GM23338 (cell line): ENCODE results near the gene SERP2. TPM values are rescaled to one million over a fixed set of nuclear protein-coding genes. Genes with fewer than 3 reads are reported as not detected.

Experiments used
- ATAC-seq: fragments of 200-7000 bp; cut with Tn5 transposase; 3 replicates; pipeline ENCODE4 v1.9.1; 2020
- DNase-seq: peaks from one replicate; pipeline ENCODE4 v3.0.0-alpha.2; 2015; ENCODE audit warnings: low spot score
- H2AFZ ChIP-seq: fragments of 200-600 bp; sonication (generic); 2 replicates; pipeline ENCODE4 v1.8.0; 2016; ENCODE audit warnings: antibody characterized with exemption, mild to moderate bottlenecking, moderate library complexity
- H3F3A ChIP-seq: fragments of 200-600 bp; sonication (generic); replicated peaks from 2 replicates; pipeline ENCODE4 v1.8.0; 2017; ENCODE audit warnings: antibody characterized with exemption, mixed run types, low read depth
- H3K27ac ChIP-seq: fragments of 200-600 bp; sonication (generic); 2 replicates; pipeline ENCODE4 v1.6.1; 2016; ENCODE audit warnings: low read depth
- H3K27me3 ChIP-seq: fragments of 200-600 bp; sonication (generic); 2 replicates; pipeline ENCODE4 v1.8.0; 2016; ENCODE audit warnings: mild to moderate bottlenecking, mixed run types, moderate library complexity; ENCODE audit not compliant: insufficient read depth
- H3K36me3 ChIP-seq: fragments of 200-600 bp; sonication (generic); 2 replicates; pipeline ENCODE4 v1.8.0; 2016; ENCODE audit warnings: mild to moderate bottlenecking; ENCODE audit not compliant: insufficient read depth
- H3K4me1 ChIP-seq: fragments of 200-600 bp; sonication (generic); 2 replicates; pipeline ENCODE4 v1.8.0; 2016; ENCODE audit warnings: mild to moderate bottlenecking, moderate library complexity; ENCODE audit not compliant: insufficient read depth
- H3K4me2 ChIP-seq: fragments of 200-600 bp; sonication (generic); 2 replicates; pipeline ENCODE4 v1.7.1; 2017; ENCODE audit warnings: mixed run types
- H3K4me3 ChIP-seq: fragments of 200-600 bp; sonication (generic); 2 replicates; pipeline ENCODE4 v1.6.1; 2016; ENCODE audit warnings: mixed run types
- H3K79me2 ChIP-seq: fragments of 200-600 bp; sonication (generic); replicated peaks from 2 replicates; pipeline ENCODE4 v1.8.0; 2017; ENCODE audit warnings: mild to moderate bottlenecking; ENCODE audit not compliant: insufficient read depth
- H3K9me2 ChIP-seq: fragments of 200-600 bp; sonication (generic); 2 replicates; pipeline ENCODE4 v1.8.0; 2017; ENCODE audit not compliant: insufficient read depth
- H4K20me1 ChIP-seq: fragments of 200-600 bp; sonication (generic); replicated peaks from 2 replicates; pipeline ENCODE4 v1.8.0; 2017; ENCODE audit warnings: mild to moderate bottlenecking; ENCODE audit not compliant: insufficient read depth
- H3K27ac Mint-ChIP-seq: 2 replicates; pipeline ENCODE4 v1.8.0; 2020; ENCODE audit warnings: inconsistent platforms, mild to moderate bottlenecking, moderate library complexity, mixed read lengths
- H3K27me3 Mint-ChIP-seq: 3 replicates; pipeline ENCODE4 v1.8.0; 2022; ENCODE audit warnings: low read depth, mild to moderate bottlenecking, moderate library complexity, mixed read lengths, inconsistent platforms; ENCODE audit not compliant: insufficient read depth, poor library complexity
- H3K36me3 Mint-ChIP-seq: 3 replicates; pipeline ENCODE4 v1.8.0; 2021; ENCODE audit warnings: low read depth, mild to moderate bottlenecking, inconsistent platforms, moderate library complexity, mixed read lengths
- H3K4me1 Mint-ChIP-seq: 3 replicates; pipeline ENCODE4 v1.8.0; 2020; ENCODE audit warnings: mild to moderate bottlenecking, inconsistent platforms, mixed read lengths
- H3K4me3 Mint-ChIP-seq: 3 replicates; pipeline ENCODE4 v1.8.0; 2021; ENCODE audit warnings: moderate library complexity, mild to moderate bottlenecking, inconsistent platforms, mixed read lengths
- H3K9me3 Mint-ChIP-seq: 3 replicates; pipeline ENCODE4 v1.8.0; 2020; ENCODE audit warnings: moderate library complexity, mild to moderate bottlenecking, inconsistent platforms, mixed read lengths
- CTCF ChIP-seq, 2 experiments: fragments of 200-600 bp in 1 of 2; sonication (generic) in 1 of 2; conservative IDR thresholded peaks; 2 replicates each; pipeline versions ENCODE4 v1.5.1 to v1.6.1; 2016 to 2017; ENCODE audit warnings: antibody characterized with exemption in 2 of 2, low read depth in 2 of 2, mild to moderate bottlenecking in 2 of 2, moderate library complexity in 1 of 2
- ETS1 ChIP-seq: IDR thresholded peaks from 2 replicates; pipeline ENCODE4 v1.6.1; 2016; ENCODE audit warnings: antibody characterized with exemption
- JUNB ChIP-seq: IDR thresholded peaks from one replicate; pipeline ENCODE4 v1.6.1; 2016; ENCODE audit warnings: antibody characterized with exemption; ENCODE audit not compliant: unreplicated experiment
- NANOG ChIP-seq: IDR thresholded peaks from 2 replicates; pipeline ENCODE4 v1.6.1; 2016; ENCODE audit warnings: antibody characterized with exemption, borderline replicate concordance
- POLR2AphosphoS5 ChIP-seq: IDR thresholded peaks from 2 replicates; pipeline ENCODE4 v1.6.1; 2016; ENCODE audit warnings: antibody characterized with exemption, low read depth
- STAT1 ChIP-seq: IDR thresholded peaks from one replicate; pipeline ENCODE4 v1.6.1; 2016; ENCODE audit warnings: antibody characterized with exemption; ENCODE audit not compliant: unreplicated experiment
- ZNF331 ChIP-seq: fragments of 250-450 bp; sonication (Bioruptor Pico); IDR thresholded peaks from 2 replicates; pipeline ENCODE4 v1.5.0; 2020; ENCODE audit warnings: low read depth, mild to moderate bottlenecking, moderate library complexity
- ZNF462 ChIP-seq: fragments of 250-450 bp; sonication (Bioruptor Pico); IDR thresholded peaks from 2 replicates; pipeline ENCODE4 v1.5.0; 2020; ENCODE audit warnings: mild to moderate bottlenecking, moderate library complexity
- polyA plus RNA-seq: library from polyadenylated mRNA; unstranded; fragments of >200 nt; fragmentation: Nextera tagmentation; extraction: Ambion mirVana; gene quantifications from 2 replicates; pipeline ENCODE4 v1.2.1, GENCODE V29; 2016
- total RNA-seq: library from RNA; depleted of rRNA; stranded (reverse); fragments of >200 nt; shearing (Covaris generic); gene quantifications from 2 replicates; pipeline ENCODE4 v1.2.3, GENCODE V29; 2014

The SERP2 gene
- total and polyA plus RNA-seq, 2 experiments from 2014 or later = 0.59 to 3.4 TPM

- no peak for TF ChIP-seq ZNF462 (CRISPR knock-in tag)
- no peak for TF ChIP-seq ZNF331
- TF ChIP-seq ETS1 = no peak
- no peak for TF ChIP-seq JUNB
These were observed 9.8 kb upstream of the SERP2 start (continued) for GRCh38 chr13:44363631-44364344.

GRCh38 chr13:44364345-44365000, 9.2 kb upstream of the SERP2 start:
- Histone ChIP-seq H2AFZ (peak overlapping the region; percentile 47; the same call in 1 of the 2 replicates), H3K36me3 (no peaks in the 10 kb centered on the region), H3K27me3 (no peaks in the 10 kb centered on the region), H4K20me1 (no peaks in the 10 kb centered on the region), H3K4me2 (no peak overlapping the region), H3K4me1 (no peaks in the 10 kb centered on the region), H3K27ac (no peak overlapping the region), H3F3A (no peaks in the 10 kb centered on the region), H3K9me2 (no peaks in the 10 kb centered on the region), H3K79me2 (no peaks in the 10 kb centered on the region), H3K4me3 (no peak overlapping the region)
- Mint-ChIP-seq H3K27ac (no peak overlapping the region), H3K4me1 (no peaks in the 10 kb centered on the region), H3K36me3 (no peaks in the 10 kb centered on the region), H3K4me3 (no peak overlapping the region), H3K9me3 (no peaks in the 10 kb centered on the region), H3K27me3 (no peaks in the 10 kb centered on the region)
- ATAC-seq (no peak), DNase-seq (no peak)
- TF ChIP-seq STAT1 (no peak), JUNB (no peak), ZNF331 (no peak), CTCF (conservative IDR thresholded peaks at IDR 0.05; ENCODE audit: low read depth in 2 of 2) (no peak), POLR2AphosphoS5 (no peak), ETS1 (no peak), NANOG (no peak)
